Mesenchymal stem cell (in vitro differentiated cells and primary cell): ENCODE measurements around the gene CYP26C1.

Source experiments
- DNase-seq: peaks from one replicate; pipeline ENCODE4 v3.0.0-alpha.2; 2013
- H2AFZ ChIP-seq: one replicate; pipeline ENCODE4 v1.6.1; 2013; ENCODE audit warnings: low read depth, mild to moderate bottlenecking, control low read depth, inconsistent platforms, low read length, moderate library complexity
- H2AK5ac ChIP-seq: 2 replicates; pipeline ENCODE4 v1.6.1; 2013; ENCODE audit warnings: low read length, moderate library complexity, mild to moderate bottlenecking, inconsistent platforms; ENCODE audit not compliant: severe bottlenecking
- H2BK120ac ChIP-seq: one replicate; pipeline ENCODE4 v1.6.1; 2013; ENCODE audit warnings: low read depth, mild to moderate bottlenecking, inconsistent platforms, low read length, moderate library complexity
- H2BK12ac ChIP-seq, 2 experiments: one replicate each; pipeline ENCODE4 v1.6.1; 2013; ENCODE audit warnings: inconsistent platforms in 2 of 2, low read length in 2 of 2, mild to moderate bottlenecking in 2 of 2, moderate library complexity in 2 of 2, control low read depth in 1 of 2
- H2BK15ac ChIP-seq: one replicate; pipeline ENCODE4 v1.6.1; 2013; ENCODE audit warnings: mild to moderate bottlenecking, low read depth, inconsistent platforms; ENCODE audit not compliant: poor library complexity, severe bottlenecking
- H2BK5ac ChIP-seq: 2 replicates; pipeline ENCODE4 v1.6.1; 2013; ENCODE audit warnings: low read depth, mild to moderate bottlenecking, low read length, control low read depth, inconsistent platforms; ENCODE audit not compliant: poor library complexity, severe bottlenecking
- H3K14ac ChIP-seq, 2 experiments: one replicate each; pipeline ENCODE4 v1.6.1; 2013; ENCODE audit warnings: inconsistent platforms in 2 of 2, low read length in 2 of 2, control low read depth in 1 of 2, mild to moderate bottlenecking in 1 of 2, moderate library complexity in 1 of 2
- H3K18ac ChIP-seq, 2 experiments: one replicate each; pipeline ENCODE4 v1.6.1; 2013; ENCODE audit warnings: inconsistent platforms in 2 of 2, low read length in 2 of 2, control low read depth in 1 of 2, low read depth in 1 of 2, mild to moderate bottlenecking in 1 of 2
- H3K23ac ChIP-seq, 2 experiments: one replicate each; pipeline ENCODE4 v1.6.1; 2013; ENCODE audit warnings: inconsistent platforms in 2 of 2, low read length in 2 of 2, mild to moderate bottlenecking in 2 of 2, moderate library complexity in 2 of 2, control low read depth in 1 of 2
- H3K27ac ChIP-seq: 2 replicates; pipeline ENCODE4 v1.5.1; 2013; ENCODE audit warnings: mild to moderate bottlenecking, moderate library complexity, low read length, control low read depth, inconsistent platforms; ENCODE audit not compliant: poor library complexity, severe bottlenecking
- H3K27me3 ChIP-seq, 2 experiments: 2 replicates each; pipeline versions ENCODE4 v1.6.1 to v1.7.0; 2013; ENCODE audit warnings: low read length in 2 of 2, mild to moderate bottlenecking in 2 of 2, moderate library complexity in 2 of 2, control low read depth in 1 of 2, inconsistent platforms in 1 of 2; ENCODE audit not compliant: control insufficient read depth in 1 of 2, insufficient read depth in 1 of 2
- H3K36me3 ChIP-seq, 2 experiments: 2 replicates each; pipeline versions ENCODE4 v1.6.1 to v1.7.0; 2013; ENCODE audit warnings: low read length in 2 of 2, control low read depth in 1 of 2, inconsistent platforms in 1 of 2, low read depth in 1 of 2, mild to moderate bottlenecking in 1 of 2; ENCODE audit not compliant: insufficient read depth in 2 of 2, control insufficient read depth in 1 of 2
- H3K4ac ChIP-seq, 2 experiments: one replicate each; pipeline ENCODE4 v1.6.1; 2013; ENCODE audit warnings: inconsistent platforms in 2 of 2, low read length in 2 of 2, mild to moderate bottlenecking in 2 of 2, moderate library complexity in 2 of 2, control low read depth in 1 of 2, low read depth in 1 of 2
- H3K4me1 ChIP-seq: 2 replicates; pipeline ENCODE4 v1.6.1; 2013; ENCODE audit warnings: low read depth, low read length, control low read depth; ENCODE audit not compliant: control insufficient read depth, insufficient read depth
- H3K4me2 ChIP-seq: 2 replicates; pipeline ENCODE4 v1.6.1; 2013; ENCODE audit warnings: low read length, mild to moderate bottlenecking, inconsistent platforms; ENCODE audit not compliant: poor library complexity, severe bottlenecking
- H3K4me3 ChIP-seq, 2 experiments: 2 replicates each; pipeline versions ENCODE4 v1.5.1 to v1.7.0; 2013; ENCODE audit warnings: low read length in 2 of 2, mild to moderate bottlenecking in 2 of 2, control low read depth in 1 of 2, low read depth in 1 of 2; ENCODE audit not compliant: insufficient read depth in 1 of 2
- H3K79me1 ChIP-seq: replicated peaks from 2 replicates; pipeline ENCODE4 v1.6.1; 2013; ENCODE audit warnings: mild to moderate bottlenecking, control low read depth, low read length, inconsistent platforms; ENCODE audit not compliant: poor library complexity, severe bottlenecking
- H3K9ac ChIP-seq: 2 replicates; pipeline ENCODE4 v1.7.0; 2013; ENCODE audit warnings: mild to moderate bottlenecking, low read length, moderate library complexity
- H3K9me3 ChIP-seq: 2 replicates; pipeline ENCODE4 v1.7.0; 2013; ENCODE audit warnings: mild to moderate bottlenecking, low read length; ENCODE audit not compliant: control insufficient read depth
- H4K8ac ChIP-seq: one replicate; pipeline ENCODE4 v1.6.1; 2013; ENCODE audit warnings: inconsistent platforms, mild to moderate bottlenecking, low read length, moderate library complexity
- H4K91ac ChIP-seq: one replicate; pipeline ENCODE4 v1.6.1; 2013; ENCODE audit warnings: mild to moderate bottlenecking, low read length, inconsistent platforms
- whole genome bisulfite sequencing: methylation state at CpG from one replicate; pipeline ENCODE4 v1.1.7; 2013; ENCODE audit warnings: mixed read lengths; 5-methylcytosine and 5-hydroxymethylcytosine counted together

CYP26C1 gene

DNA sequence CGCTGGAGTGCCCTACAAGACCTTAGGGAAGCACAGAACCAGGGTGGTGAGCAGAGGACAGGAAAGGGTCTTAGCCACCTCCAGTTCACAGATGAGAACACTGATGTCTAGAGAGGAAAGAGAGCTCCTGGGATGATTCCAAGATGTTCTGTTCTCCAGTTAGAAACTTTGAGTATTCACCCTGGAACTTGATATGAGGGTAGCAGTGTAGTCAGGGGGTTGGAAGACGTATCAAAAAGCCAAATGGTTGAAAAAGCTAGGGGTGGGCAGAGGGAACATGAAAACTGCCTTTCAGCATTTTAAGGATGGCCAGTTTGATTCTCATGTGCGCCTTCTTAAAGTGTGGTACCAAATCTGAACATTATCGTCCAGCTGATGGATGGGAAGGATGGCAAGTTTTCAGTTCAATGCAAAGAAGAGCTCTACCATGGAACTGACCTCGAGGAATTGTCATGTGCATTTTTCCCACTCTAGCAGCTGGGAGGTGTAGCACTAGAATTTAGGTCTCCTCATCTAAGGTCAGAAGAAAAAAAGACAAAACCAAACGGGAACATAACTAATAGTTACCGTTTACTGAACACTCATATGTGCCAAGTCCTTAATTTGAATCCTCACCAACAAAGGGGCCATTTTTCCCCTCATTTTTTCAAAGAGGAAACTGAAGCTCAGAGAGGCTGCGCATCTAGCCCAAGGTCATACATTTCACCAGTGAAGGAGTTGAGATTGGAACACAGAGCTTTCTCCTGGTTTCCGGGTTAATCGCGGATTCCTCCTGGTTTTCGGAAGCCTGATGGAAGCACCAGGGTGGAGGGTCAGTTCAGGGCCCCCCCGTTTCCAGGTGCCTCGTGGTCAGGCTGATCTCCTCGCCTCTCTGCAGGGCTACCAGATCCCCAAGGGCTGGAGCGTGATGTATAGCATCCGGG lies 7.1 kb downstream of the CYP26C1 start:
- no peak overlapping the region for H2BK12ac ChIP-seq
- no peak overlapping the region for H3K4me2 ChIP-seq
- H4K91ac ChIP-seq, result no peak overlapping the region
- H3K27ac ChIP-seq, result no peak overlapping the region
- H3K4me1 ChIP-seq, result peaks cover 32% of the 10 kb centered on the region
- no peak overlapping the region for H3K23ac ChIP-seq
- H4K8ac ChIP-seq, result no peak overlapping the region
- H2BK120ac ChIP-seq, result no peak overlapping the region
- no peaks in the 10 kb centered on the region for H3K9me3 ChIP-seq
- no peak overlapping the region for H2AK5ac ChIP-seq
- H3K27me3 ChIP-seq, result peaks cover 96 to 97% of the 10 kb centered on the region in 2 experiments
- H3K9ac ChIP-seq, result no peak overlapping the region
- no peaks in the 10 kb centered on the region for H3K79me1 ChIP-seq
- no peak overlapping the region for H2AFZ ChIP-seq
- no peak for DNase-seq
- no peak overlapping the region for H3K4ac ChIP-seq
- no peak overlapping the region for H3K18ac ChIP-seq
- H3K14ac ChIP-seq, result no peak overlapping the region
- H3K36me3 ChIP-seq, result no peaks in the 10 kb centered on the region
- no peak overlapping the region for H2BK15ac ChIP-seq
- H2BK5ac ChIP-seq, result no peak overlapping the region
- H3K4me3 ChIP-seq, result no peak overlapping the region
- 33% methylated on average over 17 of the region's 17 CpGs for WGBS

DNA sequence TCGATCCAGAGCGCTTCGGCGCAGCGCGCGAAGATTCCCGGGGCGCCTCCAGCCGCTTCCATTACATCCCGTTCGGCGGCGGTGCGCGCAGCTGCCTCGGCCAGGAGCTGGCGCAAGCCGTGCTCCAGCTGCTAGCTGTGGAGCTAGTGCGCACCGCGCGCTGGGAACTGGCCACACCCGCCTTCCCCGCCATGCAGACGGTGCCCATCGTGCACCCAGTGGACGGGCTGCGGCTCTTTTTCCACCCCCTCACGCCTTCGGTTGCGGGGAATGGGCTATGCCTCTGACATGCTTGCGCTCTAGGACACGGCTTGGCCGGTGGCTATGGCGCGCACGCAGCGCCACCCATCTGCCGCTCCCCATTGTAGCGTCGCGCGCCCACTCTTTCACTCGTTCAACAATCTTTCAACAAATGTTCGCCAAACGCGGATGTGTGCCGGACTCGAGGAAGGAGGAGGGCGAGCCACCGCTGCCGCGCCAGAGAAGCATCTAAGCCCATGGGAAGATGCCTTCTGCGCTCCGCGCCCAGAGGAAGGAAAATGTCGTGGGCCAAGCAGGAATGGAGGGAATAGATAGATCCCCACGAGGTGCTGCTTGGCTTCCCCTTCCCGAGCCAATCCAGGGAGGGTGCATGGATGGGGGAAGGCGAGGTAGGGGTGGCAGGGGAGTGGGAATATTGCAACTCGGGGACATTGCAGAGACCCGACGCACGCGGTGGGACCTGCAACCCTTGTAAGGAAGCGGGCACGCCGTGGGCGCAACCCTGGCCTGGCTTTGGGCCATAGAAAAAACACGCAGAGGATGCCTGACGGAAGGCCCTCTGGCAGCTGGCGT lies 8.0 kb downstream of the CYP26C1 start:
- DNase-seq, result peak; percentile 55
- Histone ChIP-seq H3K36me3 (no peaks in the 10 kb centered on the region), H3K79me1 (no peaks in the 10 kb centered on the region), H3K4me1 (peaks cover 31% of the 10 kb centered on the region), H3K14ac (no peak overlapping the region), H3K9ac (no peak overlapping the region), H2BK120ac (no peak overlapping the region), H2AFZ (no peak overlapping the region), H3K27ac (no peak overlapping the region), H2AK5ac (no peak overlapping the region), H3K23ac (no peak overlapping the region), H4K8ac (no peak overlapping the region), H2BK12ac (no peak overlapping the region), H4K91ac (no peak overlapping the region), H3K4ac (no peak overlapping the region), H2BK5ac (no peak overlapping the region), H3K4me2 (peak overlapping the region; percentile 24), H3K4me3 (no peak overlapping the region), H3K18ac (no peak overlapping the region), H3K27me3 (peaks cover 97 to 98% of the 10 kb centered on the region in 2 experiments), H2BK15ac (no peak overlapping the region), H3K9me3 (no peaks in the 10 kb centered on the region)
- WGBS, result 7% methylated on average over 72 of the region's 73 CpGs

DNA sequence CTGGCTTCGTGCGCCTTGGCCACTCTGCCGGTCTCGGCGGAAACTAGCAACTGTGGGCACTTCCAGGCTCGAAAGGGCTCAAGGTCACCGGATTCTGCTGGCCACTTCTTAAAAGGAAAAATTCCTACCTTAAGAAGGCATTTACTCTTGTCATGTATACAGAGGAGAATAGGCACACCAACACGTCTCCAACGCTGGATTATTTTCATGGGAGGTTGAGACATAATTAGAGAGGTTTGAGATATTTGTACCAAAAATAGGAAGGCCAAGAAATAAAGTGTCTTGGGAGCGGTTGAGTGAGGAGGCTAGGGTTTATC lies 8.6 kb downstream of the CYP26C1 start:
- WGBS, result 46% methylated on average over 9 of the region's 10 CpGs
- no peak overlapping the region for H2BK15ac ChIP-seq
- peaks cover 97 to 98% of the 10 kb centered on the region in 2 experiments for H3K27me3 ChIP-seq
- DNase-seq, result no peak
- no peak overlapping the region for H3K4me2 ChIP-seq
- no peak overlapping the region for H4K91ac ChIP-seq
- no peak overlapping the region for H3K4ac ChIP-seq
- H2BK120ac ChIP-seq, result no peak overlapping the region
- no peak overlapping the region for H3K9ac ChIP-seq
- H2AFZ ChIP-seq, result no peak overlapping the region
- H3K18ac ChIP-seq, result no peak overlapping the region
- H3K9me3 ChIP-seq, result no peaks in the 10 kb centered on the region
- H3K23ac ChIP-seq, result no peak overlapping the region
- H3K79me1 ChIP-seq, result no peaks in the 10 kb centered on the region
- H3K27ac ChIP-seq, result no peak overlapping the region
- H4K8ac ChIP-seq, result no peak overlapping the region
- H3K4me1 ChIP-seq, result peaks cover 37% of the 10 kb centered on the region
- H3K14ac ChIP-seq, result no peak overlapping the region
- no peak overlapping the region for H2AK5ac ChIP-seq
- no peak overlapping the region for H2BK12ac ChIP-seq
- no peaks in the 10 kb centered on the region for H3K36me3 ChIP-seq
- H2BK5ac ChIP-seq, result no peak overlapping the region
- no peak overlapping the region for H3K4me3 ChIP-seq
